ENCODE results near the gene MOB3A. TPM values are rescaled to one million over a fixed set of nuclear protein-coding genes. Genes with fewer than 3 reads are reported as not detected.

The MOB3A gene
- total RNA-seq, 1 experiment from 2014 or later = 9.7 TPM

- Histone ChIP-seq H3K36me3 (no peaks in the 10 kb centered on the region; the same call in none of the 2 replicates), H3K4me3 (no peak overlapping the region), H3K9me3 (no peaks in the 10 kb centered on the region), H3K27me3 (no peaks in the 10 kb centered on the region)
- no peak for DNase-seq
Observed at GRCh38 chr19:2114821-2115220, 18.7 kb upstream of the MOB3A start.

- Histone ChIP-seq H3K36me3 (peaks cover 2% of the 10 kb centered on the region), H3K27me3 (no peaks in the 10 kb centered on the region), H3K9me3 (no peaks in the 10 kb centered on the region), H3K4me3 (no peak overlapping the region)
- no peak for DNase-seq
Observed at GRCh38 chr19:2114218-2114617, 18.1 kb upstream of the MOB3A start.

GRCh38 chr19:2113439-2114211 lies 17.5 kb upstream of the MOB3A start:
- DNase-seq = peak; percentile 25
- no peak overlapping the region for H3K4me3 ChIP-seq
- no peaks in the 10 kb centered on the region for H3K27me3 ChIP-seq
- peaks cover 2% of the 10 kb centered on the region for H3K36me3 ChIP-seq
- H3K9me3 ChIP-seq = no peaks in the 10 kb centered on the region

GRCh38 chr19:2112516-2113320 lies 16.6 kb upstream of the MOB3A start:
- Histone ChIP-seq H3K4me3 (no peak overlapping the region), H3K36me3 (peaks cover 7% of the 10 kb centered on the region), H3K9me3 (no peaks in the 10 kb centered on the region), H3K27me3 (no peaks in the 10 kb centered on the region)
- no peak for DNase-seq

- Histone ChIP-seq H3K4me3 (no peak overlapping the region), H3K36me3 (peaks cover 7% of the 10 kb centered on the region), H3K27me3 (no peaks in the 10 kb centered on the region), H3K9me3 (no peaks in the 10 kb centered on the region)
- no peak for DNase-seq
Observed at GRCh38 chr19:2111886-2112285, 15.8 kb upstream of the MOB3A start.

- DNase-seq = no peak
- Histone ChIP-seq H3K27me3 (no peaks in the 10 kb centered on the region), H3K36me3 (peaks cover 12% of the 10 kb centered on the region), H3K9me3 (no peaks in the 10 kb centered on the region), H3K4me3 (no peak overlapping the region)
Observed at GRCh38 chr19:2111425-2111824, 15.3 kb upstream of the MOB3A start.

GRCh38 chr19:2110822-2111221 lies 14.7 kb upstream of the MOB3A start:
- peaks cover 18% of the 10 kb centered on the region for H3K36me3 ChIP-seq
- H3K27me3 ChIP-seq = no peaks in the 10 kb centered on the region
- no peak overlapping the region for H3K4me3 ChIP-seq
- no peak for DNase-seq
- no peaks in the 10 kb centered on the region for H3K9me3 ChIP-seq

- Histone ChIP-seq H3K27me3 (no peaks in the 10 kb centered on the region), H3K9me3 (no peaks in the 10 kb centered on the region), H3K36me3 (peaks cover 25% of the 10 kb centered on the region), H3K4me3 (no peak overlapping the region)
- no peak for DNase-seq
Observed at GRCh38 chr19:2109046-2109864, 13.1 kb upstream of the MOB3A start.

GRCh38 chr19:2108251-2109016 lies 12.3 kb upstream of the MOB3A start:
- DNase-seq = no peak
- no peaks in the 10 kb centered on the region for H3K9me3 ChIP-seq
- no peaks in the 10 kb centered on the region for H3K27me3 ChIP-seq
- H3K4me3 ChIP-seq = no peak overlapping the region
- peaks cover 25% of the 10 kb centered on the region for H3K36me3 ChIP-seq

GRCh38 chr19:2103045-2103707 lies 7.0 kb upstream of the MOB3A start:
- Histone ChIP-seq H3K4me3 (no peak overlapping the region), H3K27me3 (no peaks in the 10 kb centered on the region), H3K36me3 (peaks cover 23% of the 10 kb centered on the region), H3K9me3 (no peaks in the 10 kb centered on the region)
- DNase-seq = no peak

- DNase-seq = no peak
- no peaks in the 10 kb centered on the region for H3K9me3 ChIP-seq
- H3K27me3 ChIP-seq = no peaks in the 10 kb centered on the region
- no peak overlapping the region for H3K4me3 ChIP-seq
- H3K36me3 ChIP-seq = peaks cover 16% of the 10 kb centered on the region
Observed at GRCh38 chr19:2101417-2102335, 5.5 kb upstream of the MOB3A start.

- peaks cover 6% of the 10 kb centered on the region for H3K36me3 ChIP-seq
- no peaks in the 10 kb centered on the region for H3K27me3 ChIP-seq
- no peaks in the 10 kb centered on the region for H3K9me3 ChIP-seq
- DNase-seq = no peak
- H3K4me3 ChIP-seq = no peak overlapping the region
Observed at GRCh38 chr19:2100719-2101061, 4.6 kb upstream of the MOB3A start.

GRCh38 chr19:2099937-2100718 lies 4.0 kb upstream of the MOB3A start:
- no peak overlapping the region for H3K4me3 ChIP-seq
- DNase-seq = no peak
- H3K36me3 ChIP-seq = peaks cover under 1% of the 10 kb centered on the region; the same call in 1 of the 2 replicates
- H3K9me3 ChIP-seq = no peaks in the 10 kb centered on the region
- H3K27me3 ChIP-seq = no peaks in the 10 kb centered on the region

GRCh38 chr19:2099054-2099501 lies 3.0 kb upstream of the MOB3A start:
- H3K27me3 ChIP-seq = no peaks in the 10 kb centered on the region
- DNase-seq = no peak
- no peaks in the 10 kb centered on the region; the same call in 1 of the 2 replicates for H3K36me3 ChIP-seq
- no peaks in the 10 kb centered on the region for H3K9me3 ChIP-seq
- no peak overlapping the region for H3K4me3 ChIP-seq

Data from MG63 (cell line).